ENCODE data around the gene NMNAT3. TPM values are rescaled to one million over a fixed set of nuclear protein-coding genes. Genes with fewer than 3 reads are reported as not detected.

The NMNAT3 gene
- total and polyA plus RNA-seq, 12 donors: 4.2 to 12.4 (median 7.7) TPM

- Histone ChIP-seq H3K27ac (no peak overlapping the region), H3K9me3 (replicated peaks in 1 of 3) (no peaks in the 10 kb centered on the region), H3K27me3 (no peaks in the 10 kb centered on the region), H3K4me1 (replicated peaks in 1 of 2) (no peaks in the 10 kb centered on the region), H3K4me3 (no peak overlapping the region), H3K36me3 (replicated peaks in 1 of 2) (no peaks in the 10 kb centered on the region)
- intact Hi-C loops (cut with DNase I): no loop called here
- no peak for DNase-seq
- TF ChIP-seq CTCF (IDR thresholded peaks at IDR 0.05) (no peak), POLR2A (IDR thresholded peaks at IDR 0.05) (no peak)
- 82 to 100% (median 87%) methylated on average over 2 of the region's 2 CpGs for WGBS, 4 donors
Observed at GRCh38 chr3:139664958-139665357, 12.8 kb downstream of the NMNAT3 start.

DNA sequence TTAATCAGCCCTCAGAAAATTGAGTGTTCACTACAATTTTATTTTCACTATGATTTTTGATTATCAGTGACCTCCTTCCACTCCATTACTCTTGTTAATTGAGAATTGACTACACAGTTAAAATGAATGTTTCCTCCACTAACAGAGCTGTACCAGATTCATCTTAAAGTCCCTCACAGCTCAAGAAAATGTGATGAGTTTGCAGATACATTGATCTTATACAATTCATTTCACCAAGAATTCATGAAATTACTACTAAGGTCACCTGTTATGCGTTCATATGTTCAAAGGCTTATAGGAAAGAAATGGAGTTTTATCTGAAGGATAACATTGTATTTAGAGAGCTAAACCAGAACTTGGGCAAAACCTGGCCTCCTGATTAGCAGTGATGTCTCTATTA lies 17.5 kb downstream of the NMNAT3 start:
- Histone ChIP-seq H3K36me3 (replicated peaks in 1 of 2) (no peaks in the 10 kb centered on the region), H3K27ac (no peak overlapping the region), H3K9me3 (replicated peaks in 1 of 3) (no peaks in the 10 kb centered on the region), H3K27me3 (no peaks in the 10 kb centered on the region), H3K4me3 (no peak overlapping the region), H3K4me1 (replicated peaks in 1 of 2) (no peaks in the 10 kb centered on the region)
- DNase-seq: no peak
- intact Hi-C loops (cut with DNase I): no loop called here
- WGBS, 4 donors: 0 to 98% (median 76%) methylated on average over 1 of the region's 1 CpG
- TF ChIP-seq CTCF (IDR thresholded peaks at IDR 0.05): no peak
- TF ChIP-seq POLR2A (IDR thresholded peaks at IDR 0.05): no peak

DNA sequence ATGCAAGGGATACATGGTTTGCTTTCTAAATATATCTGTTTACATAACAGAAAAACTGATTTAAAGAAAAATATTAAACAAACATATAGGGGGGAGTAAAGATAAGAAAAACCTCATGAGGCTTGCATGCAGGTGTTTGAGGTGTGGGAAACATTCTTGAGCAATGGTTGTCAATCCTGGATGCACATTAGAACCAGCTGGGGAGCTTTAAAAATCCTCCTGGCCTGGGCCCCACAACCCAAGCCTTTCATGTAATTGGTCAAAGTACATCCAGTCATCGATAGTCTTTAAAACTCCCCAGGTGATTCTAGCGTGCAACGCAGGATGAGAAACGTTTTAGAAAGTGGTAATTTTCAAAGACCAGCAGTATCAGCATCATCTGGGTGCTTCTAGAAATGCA lies 18.3 kb downstream of the NMNAT3 start:
- no peaks in the 10 kb centered on the region for H3K27me3 ChIP-seq
- 88 to 93% (median 90%) methylated on average over 4 of the region's 4 CpGs for WGBS, 4 donors
- no peaks in the 10 kb centered on the region for H3K36me3 ChIP-seq (replicated peaks in 1 of 2)
- H3K4me1 ChIP-seq (replicated peaks in 1 of 2): no peaks in the 10 kb centered on the region
- H3K4me3 ChIP-seq: no peak overlapping the region
- H3K27ac ChIP-seq: no peak overlapping the region
- no peak for DNase-seq
- no peak for TF ChIP-seq CTCF (IDR thresholded peaks at IDR 0.05)
- TF ChIP-seq POLR2A (IDR thresholded peaks at IDR 0.05): no peak
- intact Hi-C loops (cut with DNase I): no loop called here
- H3K9me3 ChIP-seq (replicated peaks in 1 of 3): no peaks in the 10 kb centered on the region

- Histone ChIP-seq H3K27ac (no peak overlapping the region), H3K4me1 (replicated peaks in 1 of 2) (peaks cover 0 to 6% of the 10 kb centered on the region in 2 donors), H3K9me3 (replicated peaks in 1 of 3) (no peaks in the 10 kb centered on the region), H3K27me3 (no peaks in the 10 kb centered on the region), H3K36me3 (replicated peaks in 1 of 2) (no peaks in the 10 kb centered on the region), H3K4me3 (no peak overlapping the region)
- intact Hi-C loops (cut with DNase I): no loop called here
- TF ChIP-seq POLR2A (IDR thresholded peaks at IDR 0.05): no peak
- TF ChIP-seq CTCF (IDR thresholded peaks at IDR 0.05): no peak
- 86 to 100% (median 95%) methylated on average over 2 to 3 of the region's 3 CpGs for WGBS, 4 donors
- DNase-seq: no peak
Observed at GRCh38 chr3:139657936-139658335, 19.8 kb downstream of the NMNAT3 start.

All from adrenal gland (tissue), 12 donors.